DMS53 treated with DMSO at 0.1 percent for 48 hours (cell line): Measurements from ENCODE around the gene GPR89B.
"Not testable (repeated sequence)": the region's sequence is repeated elsewhere in the genome, so short reads cannot be mapped to it uniquely, and the experiment has no call there.

Experiments
- DNase-seq: peaks from one replicate; lab custom pipeline; 2025; ENCODE audit not compliant: unreplicated experiment; lab: John Stamatoyannopoulos, UW

Gene GPR89B

DNA sequence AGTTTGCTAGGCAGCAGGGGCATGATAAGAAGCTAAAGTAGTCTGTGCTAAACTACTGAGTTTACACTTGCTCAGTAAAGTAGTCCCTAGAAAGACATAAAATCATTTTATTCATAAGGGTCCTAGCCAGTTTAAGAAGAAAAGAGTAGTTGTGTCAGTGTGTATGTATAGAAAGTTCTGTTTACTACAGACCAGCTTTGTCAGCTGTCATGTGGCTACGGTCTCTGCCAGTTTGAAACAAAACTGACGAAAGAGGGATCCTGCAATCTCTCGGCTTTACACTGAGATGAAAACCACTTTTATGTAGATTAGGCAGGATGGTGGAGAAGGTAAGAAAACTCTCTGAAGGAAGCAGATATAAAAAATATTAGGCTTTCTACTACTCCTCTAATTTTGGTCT lies 7.1 kb downstream of the GPR89B start:
- not testable (repeated sequence) for DNase-seq

- not testable (repeated sequence) for DNase-seq
Observed at GRCh38 chr1:147940456-147940855, 12.2 kb downstream of the GPR89B start.

- DNase-seq, result not testable (repeated sequence)
Observed at GRCh38 chr1:147942563-147942962, 14.3 kb downstream of the GPR89B start.

- not testable (repeated sequence) for DNase-seq
Observed at GRCh38 chr1:147949517-147949916, 21.3 kb downstream of the GPR89B start.

DNA sequence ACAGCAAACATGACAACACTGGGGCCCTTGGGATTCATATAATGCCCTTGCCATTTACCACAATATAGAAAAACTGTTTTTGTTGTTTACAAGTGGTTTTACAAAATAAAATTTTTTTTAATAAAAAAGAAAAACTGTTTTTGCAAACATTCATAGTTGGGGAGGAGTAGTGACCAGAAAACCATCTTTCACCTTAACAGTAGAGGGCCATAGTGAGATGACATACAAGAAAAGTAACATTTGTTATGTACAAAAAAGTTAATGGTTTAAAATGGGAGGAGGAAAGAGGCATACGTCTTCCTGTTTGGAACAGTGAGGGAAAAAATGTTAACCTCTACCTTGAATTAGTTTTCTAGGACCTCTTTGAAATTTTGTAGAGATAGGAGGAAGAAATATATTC lies 30.7 kb downstream of the GPR89B start:
- not testable (repeated sequence) for DNase-seq

GRCh38 chr1:147959680-147960079 lies 31.5 kb downstream of the GPR89B start:
- DNase-seq, result not testable (repeated sequence)

- DNase-seq, result not testable (repeated sequence)
Observed at GRCh38 chr1:147964575-147964974, 36.4 kb downstream of the GPR89B start.

DNA sequence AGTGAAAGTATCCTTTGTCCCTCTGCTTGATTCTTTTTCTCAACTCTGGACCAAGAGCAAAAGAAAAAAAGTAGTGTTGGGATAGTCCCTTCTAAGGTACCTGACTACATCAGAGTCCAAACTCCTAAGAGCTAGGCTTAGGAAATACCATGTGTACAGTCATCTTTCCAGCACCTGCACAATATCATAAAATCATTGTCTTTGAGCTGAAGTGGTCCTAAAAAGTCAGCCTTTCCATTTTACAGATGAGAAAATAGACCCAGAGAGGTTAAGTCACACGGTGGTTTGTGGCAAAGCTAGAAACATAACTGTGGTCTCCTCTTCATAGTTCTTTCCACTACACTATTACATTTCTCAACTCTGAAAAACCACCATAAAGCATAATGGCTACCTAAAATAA lies 38.4 kb downstream of the GPR89B start:
- DNase-seq, result not testable (repeated sequence)

GRCh38 chr1:147978896-147979651 lies 50.9 kb downstream of the GPR89B start:
- DNase-seq, result peak; percentile 20

GRCh38 chr1:147985374-147985773 lies 57.2 kb downstream of the GPR89B start:
- DNase-seq, result not testable (repeated sequence)

- DNase-seq, result not testable (repeated sequence)
Observed at GRCh38 chr1:147987893-147988292, 59.7 kb downstream of the GPR89B start.

GRCh38 chr1:147992916-147993315 lies 64.7 kb downstream of the GPR89B start:
- not testable (repeated sequence) for DNase-seq

GRCh38 chr1:147993400-147993799 lies 65.2 kb downstream of the GPR89B start:
- DNase-seq, result not testable (repeated sequence)

DNA sequence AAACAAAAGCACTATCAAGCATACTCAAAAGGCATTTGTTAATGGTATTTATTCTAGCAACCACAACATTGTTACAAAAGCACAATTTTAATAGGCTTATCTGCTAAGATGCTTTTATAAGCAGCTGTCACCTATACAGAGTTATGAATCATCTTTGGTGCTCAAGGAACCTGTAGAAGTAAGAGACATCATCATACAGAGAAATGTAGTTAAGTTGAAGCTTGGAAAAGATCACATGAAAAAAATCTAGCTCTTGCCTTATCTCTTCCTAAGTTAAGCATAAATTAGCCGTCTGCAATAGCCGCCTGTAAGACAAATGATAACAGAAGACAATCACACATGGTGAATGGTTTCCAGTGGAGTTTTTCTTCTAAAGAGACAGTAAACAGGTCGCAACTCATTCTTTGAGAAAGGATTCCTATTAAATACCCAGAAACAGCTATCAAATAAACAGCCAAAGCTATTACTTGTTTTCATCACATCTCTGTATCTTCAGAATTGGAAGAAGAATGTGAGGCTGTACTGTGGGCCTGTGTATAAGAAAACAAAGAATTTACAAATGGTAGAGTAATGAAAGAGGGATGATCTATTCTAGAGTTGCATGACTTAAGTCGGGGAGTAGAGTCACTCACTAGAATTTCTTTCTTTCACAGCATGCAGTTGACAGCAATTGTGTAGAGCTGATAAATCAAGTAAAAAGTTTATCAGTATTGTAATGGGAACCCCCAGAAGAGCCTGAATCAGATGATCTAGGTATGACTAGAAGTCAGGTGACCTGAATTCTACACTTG lies 65.8 kb downstream of the GPR89B start:
- DNase-seq, result not testable (repeated sequence)

GRCh38 chr1:147996088-147996487 lies 67.9 kb downstream of the GPR89B start:
- DNase-seq, result not testable (repeated sequence)

GRCh38 chr1:148007724-148008123 lies 79.5 kb downstream of the GPR89B start:
- not testable (repeated sequence) for DNase-seq

DNA sequence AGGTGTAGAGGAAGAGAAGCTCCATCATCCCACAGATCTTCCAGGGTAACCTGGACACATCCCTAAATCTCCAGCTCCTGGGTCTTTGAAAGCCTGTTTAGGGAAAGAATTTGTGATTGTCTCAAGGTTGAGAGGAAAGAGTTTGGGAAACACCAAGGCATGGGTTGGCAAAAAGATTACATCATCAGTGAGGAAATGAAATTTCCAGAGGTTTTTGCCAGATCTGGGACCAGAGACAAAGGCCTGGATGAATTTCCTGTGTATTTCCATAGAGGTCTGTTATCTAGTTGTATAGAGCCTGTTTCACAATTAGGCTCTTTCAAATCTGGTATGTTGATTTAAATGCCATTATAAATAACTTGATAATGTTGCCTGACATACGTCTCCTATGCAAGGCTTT lies 82.3 kb downstream of the GPR89B start:
- no peak for DNase-seq

- DNase-seq, result not testable (repeated sequence)
Observed at GRCh38 chr1:148013177-148014144, 85.2 kb downstream of the GPR89B start.

GRCh38 chr1:148014289-148015200 lies 86.3 kb downstream of the GPR89B start:
- DNase-seq, result not testable (repeated sequence)

DNA sequence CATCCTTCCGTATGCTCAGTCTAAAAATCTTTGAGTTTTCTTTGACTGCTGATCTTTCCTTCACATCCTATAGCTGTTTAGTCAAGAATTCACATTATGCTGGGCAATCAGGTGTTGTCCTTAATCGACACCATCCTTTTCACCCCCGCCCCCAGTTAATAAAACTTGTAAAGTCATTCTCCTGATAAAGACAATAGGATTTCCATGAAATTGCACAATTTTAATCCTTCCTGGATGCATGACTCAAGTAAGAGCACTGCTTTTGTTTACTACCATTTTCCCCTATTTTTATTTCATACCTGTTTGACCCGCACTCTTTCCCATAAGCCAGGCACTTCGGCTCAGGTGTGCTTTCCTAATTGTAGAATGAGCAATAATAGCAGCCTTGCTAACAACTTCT lies 96.7 kb downstream of the GPR89B start:
- DNase-seq, result not testable (repeated sequence)
